Right lobe of liver (tissue), 6 donors: ENCODE results near the gene ABCA3. TPM values are rescaled to one million over a fixed set of nuclear protein-coding genes. Genes with fewer than 3 reads are reported as not detected.

ENCODE experiments used
- ATAC-seq, 4 donors: fragments of 200-7000 bp; cut with Tn5 transposase; one replicate each; pipeline ENCODE4 v1.9.1; 2020; ENCODE audit warnings: mild to moderate bottlenecking in 4 of 4, moderate library complexity in 4 of 4
- DNase-seq, 3 donors: peaks; one replicate each; pipeline ENCODE4 v3.0.0-alpha.2; 2020
- H3K27ac ChIP-seq, 3 donors: fragments of 200-600 bp; one replicate each; pipeline ENCODE4 v1.8.0; 2022
- H3K27me3 ChIP-seq, 2 donors: fragments of 200-600 bp; one replicate each; pipeline ENCODE4 v1.8.0; 2022
- H3K36me3 ChIP-seq, 4 donors: fragments of 200-600 bp; sonication (generic) in 1 of 4; one replicate each; pipeline versions ENCODE4 v1.5.1 to v1.8.0; 2017 to 2022; ENCODE audit warnings: control low read depth in 1 of 4
- H3K4me1 ChIP-seq, 4 donors: fragments of 200-600 bp; sonication (generic) in 1 of 4; one replicate each; pipeline versions ENCODE4 v1.5.1 to v1.8.0; 2017 to 2022; ENCODE audit warnings: control low read depth in 1 of 4
- H3K4me3 ChIP-seq, 3 donors: fragments of 200-600 bp; one replicate each; pipeline ENCODE4 v1.8.0; 2022
- H3K9me3 ChIP-seq, 4 donors: fragments of 200-600 bp; sonication (generic) in 1 of 4; one replicate each; pipeline versions ENCODE4 v1.5.1 to v1.8.0; 2017 to 2022; ENCODE audit warnings: control low read depth in 1 of 4
- POLR2A ChIP-seq: fragments of 450-650 bp; IDR thresholded peaks from one replicate; pipeline ENCODE4 v1.6.1; 2017; ENCODE audit warnings: antibody characterized with exemption, mild to moderate bottlenecking
- WGBS: methylation state at CpG from one replicate; pipeline ENCODE4 v1.1.6; 2018; ENCODE audit warnings: low coverage, low lambda C conversion rate; ENCODE audit not compliant: insufficient coverage; ENCODE audit errors: missing lambda C conversion rate; 5-methylcytosine and 5-hydroxymethylcytosine counted together
- intact Hi-C, 2 donors: fragments of 100-400 bp; cut with DNase I; formaldehyde crosslinking; loops; one replicate each; pipeline versions ENCODE4 v1.11.2 to v1.14.1; 2022
- total RNA-seq, 6 experiments: library from RNA; depleted of rRNA in 2 of 6; stranded (reverse); fragments of >200 nt in 2 of 6; fragmentation: NEBNext Ultra II Directional in 3 of 6; extraction: Animal tissue kit (Norgen Biotek cat#: 25700) in 3 of 6; gene quantifications; one replicate each; pipeline versions ENCODE4 v1.1.0 to v1.2.4, GENCODE V29; 2016 to 2023
- TF ChIP-seq, protein P1 (sequence below), 4 donors: fragments of 200-600 bp in 3 of 4; fragments of 450-650 bp in 1 of 4; IDR thresholded peaks; one replicate each; pipeline versions ENCODE4 v1.5.1 to v1.8.0; 2016 to 2022; ENCODE audit warnings: antibody characterized with exemption in 4 of 4, mild to moderate bottlenecking in 2 of 4
- donor health status: DM: no; HTN: yes; CAD: no.
- donor health status: DM: no; HTN: no; CAD: no.
- donor health status: DM: no; HTN: no; CAD: no.
- donor health status: DM: no; HTN: yes; CAD: no.
- donor health status: DM: no; HTN: yes; CAD: no.

Gene ABCA3
- total RNA-seq, 6 experiments from 2014 or later = 1.2 to 2.9 (median 2.1) TPM

DNA sequence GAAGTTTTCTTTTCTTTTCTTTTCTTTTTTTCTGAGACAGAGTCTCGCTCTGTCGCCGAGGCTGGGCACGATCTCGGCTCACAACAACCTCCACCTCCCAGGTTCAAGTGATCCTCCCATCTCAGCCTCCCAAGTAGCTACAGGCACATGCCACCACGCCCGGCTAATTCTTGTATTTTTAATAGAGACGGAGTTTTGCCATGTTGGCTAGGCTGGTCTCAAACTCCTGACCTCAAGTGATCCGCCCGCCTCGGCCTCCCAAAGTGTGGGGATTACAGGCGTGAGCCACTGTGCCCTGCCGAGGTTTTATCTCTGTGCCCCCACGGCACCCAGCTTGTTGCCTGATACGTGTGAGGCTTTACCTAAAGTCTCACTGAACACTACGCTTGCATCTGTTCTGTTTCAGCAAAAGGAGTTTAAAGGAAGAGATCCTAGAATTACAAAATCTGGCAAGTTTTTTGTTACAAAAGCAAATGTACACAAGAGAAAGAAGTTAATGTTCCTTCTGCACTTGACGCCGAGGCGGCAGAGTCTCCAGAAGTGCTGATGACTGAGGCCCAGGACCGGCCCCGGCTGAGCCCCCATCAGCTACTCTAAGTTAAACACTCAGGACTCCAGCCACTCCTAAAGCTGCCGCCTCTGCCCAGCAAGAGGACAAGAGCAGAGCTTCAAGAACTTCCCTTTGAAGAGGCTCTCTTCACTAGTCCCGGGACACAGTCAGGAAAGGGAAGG is 9.2 kb downstream of the ABCA3 start:
- intact Hi-C loops = no loop called here
- ATAC-seq (no peak), DNase-seq (peak in 1 of 3 donors; percentile 28)
- no peaks in the 10 kb centered on the region for H3K9me3 ChIP-seq
- H3K27me3 ChIP-seq = no peaks in the 10 kb centered on the region
- no peaks in the 10 kb centered on the region for H3K36me3 ChIP-seq
- no peaks in the 10 kb centered on the region for H3K4me1 ChIP-seq
- no peak for TF ChIP-seq POLR2A
- TF ChIP-seq, protein P1, sequence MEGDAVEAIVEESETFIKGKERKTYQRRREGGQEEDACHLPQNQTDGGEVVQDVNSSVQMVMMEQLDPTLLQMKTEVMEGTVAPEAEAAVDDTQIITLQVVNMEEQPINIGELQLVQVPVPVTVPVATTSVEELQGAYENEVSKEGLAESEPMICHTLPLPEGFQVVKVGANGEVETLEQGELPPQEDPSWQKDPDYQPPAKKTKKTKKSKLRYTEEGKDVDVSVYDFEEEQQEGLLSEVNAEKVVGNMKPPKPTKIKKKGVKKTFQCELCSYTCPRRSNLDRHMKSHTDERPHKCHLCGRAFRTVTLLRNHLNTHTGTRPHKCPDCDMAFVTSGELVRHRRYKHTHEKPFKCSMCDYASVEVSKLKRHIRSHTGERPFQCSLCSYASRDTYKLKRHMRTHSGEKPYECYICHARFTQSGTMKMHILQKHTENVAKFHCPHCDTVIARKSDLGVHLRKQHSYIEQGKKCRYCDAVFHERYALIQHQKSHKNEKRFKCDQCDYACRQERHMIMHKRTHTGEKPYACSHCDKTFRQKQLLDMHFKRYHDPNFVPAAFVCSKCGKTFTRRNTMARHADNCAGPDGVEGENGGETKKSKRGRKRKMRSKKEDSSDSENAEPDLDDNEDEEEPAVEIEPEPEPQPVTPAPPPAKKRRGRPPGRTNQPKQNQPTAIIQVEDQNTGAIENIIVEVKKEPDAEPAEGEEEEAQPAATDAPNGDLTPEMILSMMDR (IDR thresholded peaks at IDR 0.05) = no peak
- no peak overlapping the region for H3K27ac ChIP-seq
- H3K4me3 ChIP-seq = no peak overlapping the region
- 59% methylated on average over 16 of the region's 23 CpGs for WGBS

DNA sequence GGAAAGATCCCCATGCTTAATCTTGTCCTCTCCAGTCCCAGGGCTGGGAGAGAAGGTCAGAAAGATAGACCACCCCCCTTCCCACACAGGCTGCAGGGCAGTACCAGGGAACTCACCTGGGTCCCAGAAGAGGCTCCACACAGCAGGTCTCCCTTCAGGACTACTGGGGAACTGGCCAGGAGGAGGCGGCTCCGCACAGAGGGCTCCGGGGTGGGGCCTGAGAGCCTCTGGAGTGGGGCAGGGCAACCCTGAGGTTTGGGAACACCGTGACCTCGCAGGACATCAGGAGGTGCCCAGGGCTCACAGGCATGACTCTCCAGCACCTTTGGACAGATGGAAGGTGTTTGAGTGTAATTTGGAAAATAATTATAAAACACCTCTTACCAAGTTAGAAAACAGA is 11.0 kb downstream of the ABCA3 start:
- Histone ChIP-seq H3K4me1 (no peaks in the 10 kb centered on the region), H3K4me3 (no peak overlapping the region), H3K36me3 (no peaks in the 10 kb centered on the region), H3K27ac (no peak overlapping the region), H3K27me3 (no peaks in the 10 kb centered on the region), H3K9me3 (no peaks in the 10 kb centered on the region)
- intact Hi-C loops = no loop called here
- peak in 1 of 3 donors; percentile 26 for DNase-seq
- no peak for ATAC-seq
- TF ChIP-seq, protein P1 (IDR thresholded peaks at IDR 0.05) = no peak
- TF ChIP-seq POLR2A = no peak
- 85% methylated on average over 5 of the region's 5 CpGs for WGBS

DNA sequence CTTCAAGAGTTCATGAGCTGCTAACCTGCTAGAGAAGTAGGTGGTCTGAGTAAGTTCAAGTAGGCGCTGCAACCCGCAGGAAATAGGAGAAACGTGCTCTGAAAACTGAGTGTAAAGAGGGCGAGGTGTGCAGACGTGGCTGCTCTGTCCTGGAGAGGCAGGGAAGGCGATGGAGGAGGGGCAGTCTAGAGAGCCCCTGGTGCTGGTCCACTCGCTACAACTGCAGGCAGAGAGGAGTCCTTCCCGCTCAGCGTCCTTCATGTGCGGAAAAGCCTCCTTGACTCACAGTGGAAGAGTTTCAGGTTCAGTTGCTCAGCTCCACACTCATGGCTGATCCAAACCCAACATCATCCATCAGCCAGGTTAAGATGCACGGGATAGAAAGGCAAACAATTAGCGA is 12.1 kb downstream of the ABCA3 start:
- no peak overlapping the region for H3K4me3 ChIP-seq
- 65% methylated on average over 6 of the region's 12 CpGs for WGBS
- TF ChIP-seq POLR2A = no peak
- TF ChIP-seq, protein P1 (IDR thresholded peaks at IDR 0.05) = no peak
- no peaks in the 10 kb centered on the region for H3K4me1 ChIP-seq
- H3K27ac ChIP-seq = no peak overlapping the region
- no peaks in the 10 kb centered on the region for H3K27me3 ChIP-seq
- ATAC-seq (no peak), DNase-seq (peak in 1 of 3 donors; percentile 26)
- intact Hi-C loops = no loop called here
- no peaks in the 10 kb centered on the region for H3K9me3 ChIP-seq
- H3K36me3 ChIP-seq = no peaks in the 10 kb centered on the region

DNA sequence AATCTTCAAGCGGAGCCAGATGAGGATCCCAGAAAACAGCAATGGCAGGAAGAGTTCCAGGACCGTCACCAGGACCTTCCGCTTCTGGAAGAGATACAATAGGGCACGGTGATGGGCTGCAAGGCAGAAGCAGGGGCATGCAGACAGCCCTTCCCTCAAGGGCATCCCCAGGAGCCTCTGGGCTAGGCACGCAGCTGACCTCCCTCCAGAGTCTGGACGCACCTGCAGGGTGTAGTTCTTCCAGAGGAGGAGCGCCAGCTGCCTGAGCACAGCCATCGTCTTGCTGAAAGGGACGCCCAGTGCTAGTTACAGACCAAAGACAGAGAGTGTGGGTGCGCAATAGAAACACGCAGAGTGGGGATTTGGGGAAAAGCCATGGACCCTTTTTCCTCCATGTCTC is 14.3 kb downstream of the ABCA3 start:
- no peaks in the 10 kb centered on the region for H3K27me3 ChIP-seq
- intact Hi-C loops = no loop called here
- DNase-seq (no peak), ATAC-seq (no peak)
- H3K9me3 ChIP-seq = no peaks in the 10 kb centered on the region
- H3K36me3 ChIP-seq = no peaks in the 10 kb centered on the region
- 80% methylated on average over 1 of the region's 11 CpGs for WGBS
- H3K4me1 ChIP-seq = no peaks in the 10 kb centered on the region
- TF ChIP-seq, protein P1 (IDR thresholded peaks at IDR 0.05) = no peak
- no peak for TF ChIP-seq POLR2A
- no peak overlapping the region for H3K27ac ChIP-seq
- H3K4me3 ChIP-seq = no peak overlapping the region
